GM12874 (cell line): ENCODE measurements around the gene MTMR10.

ENCODE experiments used
- TF ChIP-seq, protein P1 (sequence below): IDR thresholded peaks from 2 replicates; pipeline ENCODE4 v1.5.1; 2011; ENCODE audit warnings: low read depth, mild to moderate bottlenecking, control low read depth, low read length, moderate library complexity; ENCODE audit not compliant: insufficient read depth

The MTMR10 gene

DNA sequence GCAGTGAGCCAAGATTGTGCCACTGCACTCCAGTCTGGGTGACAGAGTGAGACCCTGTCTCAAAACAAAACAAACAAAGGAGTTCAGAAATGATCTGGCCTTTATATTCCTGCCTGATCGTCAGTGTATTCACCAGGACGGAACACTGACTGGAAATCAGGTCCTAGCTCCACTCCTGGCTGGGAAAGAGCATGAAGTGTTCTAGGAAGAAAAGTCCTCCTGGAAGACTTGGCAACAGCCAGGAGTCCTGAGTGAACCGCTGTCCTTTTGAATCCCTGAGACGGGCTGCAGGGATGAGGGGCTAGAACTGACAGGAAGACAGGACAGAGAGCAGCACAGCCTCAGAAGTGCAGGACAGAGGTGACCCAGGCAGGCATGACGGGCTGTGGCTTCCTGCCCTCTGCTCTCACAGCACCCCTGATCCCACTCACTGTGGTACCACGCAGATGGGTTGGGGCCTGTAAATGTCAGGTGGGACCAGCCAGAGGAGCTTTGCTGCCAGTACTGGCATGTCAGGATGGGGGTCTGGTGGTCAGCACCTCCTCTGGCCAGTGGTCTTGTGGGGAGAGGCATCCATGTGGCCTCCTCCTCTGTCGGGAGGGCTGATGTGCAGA lies 64.2 kb downstream of the MTMR10 start:
- TF ChIP-seq, protein P1, sequence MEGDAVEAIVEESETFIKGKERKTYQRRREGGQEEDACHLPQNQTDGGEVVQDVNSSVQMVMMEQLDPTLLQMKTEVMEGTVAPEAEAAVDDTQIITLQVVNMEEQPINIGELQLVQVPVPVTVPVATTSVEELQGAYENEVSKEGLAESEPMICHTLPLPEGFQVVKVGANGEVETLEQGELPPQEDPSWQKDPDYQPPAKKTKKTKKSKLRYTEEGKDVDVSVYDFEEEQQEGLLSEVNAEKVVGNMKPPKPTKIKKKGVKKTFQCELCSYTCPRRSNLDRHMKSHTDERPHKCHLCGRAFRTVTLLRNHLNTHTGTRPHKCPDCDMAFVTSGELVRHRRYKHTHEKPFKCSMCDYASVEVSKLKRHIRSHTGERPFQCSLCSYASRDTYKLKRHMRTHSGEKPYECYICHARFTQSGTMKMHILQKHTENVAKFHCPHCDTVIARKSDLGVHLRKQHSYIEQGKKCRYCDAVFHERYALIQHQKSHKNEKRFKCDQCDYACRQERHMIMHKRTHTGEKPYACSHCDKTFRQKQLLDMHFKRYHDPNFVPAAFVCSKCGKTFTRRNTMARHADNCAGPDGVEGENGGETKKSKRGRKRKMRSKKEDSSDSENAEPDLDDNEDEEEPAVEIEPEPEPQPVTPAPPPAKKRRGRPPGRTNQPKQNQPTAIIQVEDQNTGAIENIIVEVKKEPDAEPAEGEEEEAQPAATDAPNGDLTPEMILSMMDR, result no peak

DNA sequence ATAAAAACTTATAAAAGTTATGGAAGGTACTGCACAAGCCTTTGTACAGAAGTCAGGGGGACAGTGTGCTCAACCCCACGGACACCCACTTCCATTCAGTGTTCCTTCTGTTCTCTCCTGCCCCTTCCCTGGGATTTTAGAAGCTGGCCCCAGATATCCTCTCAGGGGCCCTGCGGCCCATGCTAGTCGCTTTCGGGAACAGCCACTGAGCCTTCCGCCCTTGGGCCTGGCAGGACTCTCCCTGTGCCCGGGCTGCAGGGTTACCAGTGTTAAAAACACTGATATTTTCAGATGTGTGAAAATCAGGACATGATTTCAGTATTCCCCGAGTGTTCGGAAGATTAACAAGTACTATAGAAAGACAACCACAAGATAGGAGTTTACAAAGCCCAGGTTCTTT lies 65.3 kb downstream of the MTMR10 start:
- TF ChIP-seq, protein P1, result no peak

DNA sequence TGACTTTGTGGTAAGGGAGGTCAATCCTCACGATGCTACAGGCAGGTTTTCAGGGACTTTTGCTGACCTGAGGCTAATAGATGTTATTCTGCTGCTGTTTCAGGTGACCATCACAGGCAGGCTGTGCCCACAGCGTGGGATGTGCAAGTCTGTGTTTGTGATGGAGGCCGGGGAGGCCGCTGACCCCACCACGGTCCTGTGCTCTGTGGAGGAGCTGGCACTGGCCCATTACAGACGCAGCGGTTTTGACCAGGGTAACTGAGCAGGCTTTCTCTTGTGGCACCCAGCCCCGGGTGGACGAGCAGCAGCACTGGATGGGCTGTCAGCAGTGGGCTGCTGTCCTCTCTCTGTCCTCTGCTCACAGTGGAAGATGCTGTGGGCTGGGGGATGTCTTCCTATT lies 65.7 kb downstream of the MTMR10 start:
- TF ChIP-seq, protein P1, result no peak

DNA sequence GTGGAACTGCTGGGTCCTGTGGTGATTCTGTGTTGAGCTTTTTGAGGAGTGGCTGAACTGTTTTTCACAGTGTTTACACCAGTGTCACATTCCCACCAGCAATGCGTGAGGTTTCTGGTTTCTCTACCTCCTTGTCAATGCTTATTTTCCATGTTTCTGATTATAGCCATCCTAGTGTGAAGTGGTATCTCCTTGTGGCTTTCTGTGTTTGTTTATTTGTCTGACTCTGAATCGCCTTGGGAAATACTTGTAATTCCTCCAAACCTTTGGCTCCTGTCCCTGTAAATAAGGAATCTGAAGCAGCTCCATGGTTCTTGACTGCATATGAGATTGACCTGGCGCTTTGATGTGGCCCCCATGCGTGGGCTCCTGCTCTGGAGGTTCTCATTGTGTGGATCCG lies 67.1 kb downstream of the MTMR10 start:
- TF ChIP-seq, protein P1, result no peak

DNA sequence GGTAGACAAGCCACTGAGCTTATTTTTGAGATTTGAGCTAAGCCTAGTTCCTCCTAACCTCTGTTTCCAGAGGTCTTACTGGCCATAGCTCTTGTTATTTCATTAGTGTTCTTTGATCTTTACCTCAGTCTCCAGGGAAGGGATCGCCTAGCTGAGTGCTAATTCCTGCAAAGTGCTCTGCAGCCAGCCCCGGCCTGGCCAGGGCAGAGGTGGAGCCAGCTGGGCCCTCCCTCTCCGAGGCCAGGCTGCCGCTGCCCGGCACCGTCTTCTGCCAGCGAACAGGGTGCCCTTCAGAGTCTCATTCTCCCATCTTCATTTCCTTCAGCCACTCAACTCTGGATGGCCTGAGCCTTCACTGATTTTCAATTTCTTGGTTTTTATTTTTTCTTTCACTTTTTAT lies 68.0 kb downstream of the MTMR10 start:
- TF ChIP-seq, protein P1, result no peak

DNA sequence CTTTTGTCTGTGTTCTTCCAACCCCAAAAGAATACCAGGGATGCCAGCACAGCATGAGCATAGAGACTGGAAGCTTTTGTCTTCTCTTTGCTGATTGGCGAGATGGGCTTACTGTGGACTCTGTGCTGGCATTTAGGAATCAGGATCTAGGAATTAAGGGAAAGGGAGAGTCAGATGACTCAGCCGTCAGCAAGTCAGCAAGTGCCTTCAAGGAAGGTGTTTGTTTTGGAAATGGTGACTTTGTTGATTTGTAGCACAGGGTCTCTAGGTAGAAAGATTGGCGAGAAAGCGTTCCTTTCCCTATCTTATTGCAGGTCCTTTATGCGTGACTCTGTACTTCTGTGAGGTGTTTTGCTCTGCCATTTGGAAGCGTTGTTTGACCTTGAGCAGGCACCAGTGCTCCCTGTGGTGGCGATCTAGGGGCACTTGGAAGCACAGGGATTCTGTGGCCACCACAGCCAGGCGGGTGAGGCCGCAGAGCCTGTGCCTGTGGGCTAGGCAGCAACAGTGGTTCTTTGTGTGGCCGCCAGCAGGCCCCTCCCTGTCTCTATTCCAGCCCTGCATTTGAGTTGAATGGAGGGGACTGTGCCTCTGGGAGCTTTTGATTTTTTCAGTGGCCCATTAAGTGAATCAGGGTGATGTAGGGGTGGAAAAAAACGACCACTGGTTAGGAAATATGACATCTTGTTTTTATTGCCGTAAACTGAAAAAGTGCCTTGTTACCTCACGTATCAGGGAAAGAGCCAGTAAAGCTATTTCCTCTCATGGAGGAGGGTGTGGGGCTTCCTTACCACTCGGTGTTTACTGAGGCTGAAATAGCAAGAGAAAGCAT lies 68.7 kb downstream of the MTMR10 start:
- TF ChIP-seq, protein P1, result no peak

DNA sequence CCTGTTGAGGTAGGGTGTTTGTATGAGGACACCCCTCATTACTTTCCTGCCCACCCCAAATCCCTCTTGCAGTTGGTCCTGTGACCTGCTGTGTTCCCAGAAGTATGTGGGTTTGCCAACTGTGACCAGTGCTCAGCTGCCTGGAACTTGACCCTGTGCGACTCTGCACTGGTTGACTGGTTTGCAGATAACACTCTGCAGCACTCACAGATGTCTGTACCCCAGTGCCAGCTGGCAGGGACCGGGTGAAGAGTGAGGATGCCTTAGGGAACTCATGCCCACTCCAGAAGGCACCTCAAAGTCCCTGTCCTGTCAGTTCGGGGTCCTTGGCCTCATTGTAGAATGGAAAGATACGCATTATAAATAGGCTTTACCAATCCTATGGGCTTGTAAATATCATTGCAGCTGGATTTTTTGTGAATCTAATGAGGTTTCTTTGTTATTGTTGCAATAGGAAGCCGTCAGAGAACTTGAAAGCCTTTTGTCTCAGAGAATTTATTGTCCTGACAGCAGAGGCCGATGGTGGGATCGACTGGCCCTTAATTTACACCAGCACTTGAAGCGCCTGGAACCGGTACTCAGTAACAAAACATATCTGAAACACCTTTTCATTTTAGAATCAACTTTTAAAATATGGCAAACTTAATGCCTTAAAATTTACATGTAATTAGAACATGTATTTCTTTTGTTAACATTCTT lies 69.5 kb downstream of the MTMR10 start:
- TF ChIP-seq, protein P1, result no peak
